Gastrocnemius medialis (tissue), 4 donors: ENCODE measurements around the gene ACP5. TPM values are rescaled to one million over a fixed set of nuclear protein-coding genes. Genes with fewer than 3 reads are reported as not detected.
"Not testable (repeated sequence)": the region's sequence is repeated elsewhere in the genome, so short reads cannot be mapped to it uniquely, and the experiment has no call there.

ENCODE experiments used
- ATAC-seq, 2 donors: fragments of 150-250 bp; one replicate each; pipeline ENCODE4 v1.9.1; 2016
- DNase-seq, 2 donors: peaks; one replicate each; pipeline ENCODE4 v3.0.0-alpha.2; 2019
- H3K27ac ChIP-seq, 4 donors: fragments of 200-600 bp; sonication (generic); 1 replicate in 1 of 4; 2 replicates in 3 of 4; pipeline ENCODE4 v1.5.1; 2016 to 2018; ENCODE audit warnings: mild to moderate bottlenecking in 2 of 4, moderate library complexity in 1 of 4
- H3K27me3 ChIP-seq, 3 donors: fragments of 200-600 bp; sonication (generic) in 2 of 3; 1 replicate in 1 of 3; 2 replicates in 2 of 3; pipeline versions ENCODE4 v1.5.1 to v1.6.0; 2016 to 2019; ENCODE audit warnings: mild to moderate bottlenecking in 1 of 3, moderate library complexity in 1 of 3
- H3K36me3 ChIP-seq, 2 donors: fragments of 200-600 bp; sonication (generic) in 1 of 2; one replicate each; pipeline ENCODE4 v1.5.1; 2017 to 2018
- H3K4me1 ChIP-seq, 2 donors: fragments of 200-600 bp; sonication (generic) in 1 of 2; one replicate each; pipeline ENCODE4 v1.5.1; 2016 to 2017; ENCODE audit warnings: mild to moderate bottlenecking in 2 of 2
- H3K4me3 ChIP-seq, 4 donors: fragments of 200-600 bp; sonication (generic) in 3 of 4; 1 replicate in 1 of 4; 2 replicates in 3 of 4; pipeline ENCODE4 v1.5.1; 2016 to 2019; ENCODE audit warnings: mild to moderate bottlenecking in 2 of 4
- H3K9me3 ChIP-seq, 3 donors: fragments of 200-600 bp; sonication (generic) in 2 of 3; 1 replicate in 1 of 3; 2 replicates in 2 of 3; pipeline ENCODE4 v1.5.1; 2016 to 2019
- POLR2A ChIP-seq, 2 donors: fragments of 450-650 bp; IDR thresholded peaks; one replicate each; pipeline ENCODE4 v1.6.1; 2017; ENCODE audit warnings: antibody characterized with exemption in 2 of 2, mild to moderate bottlenecking in 2 of 2, moderate library complexity in 2 of 2
- in situ Hi-C, 4 donors: fragments of 200-750 bp; cut with MboI; loops; one replicate each; pipeline versions ENCODE4 v1.15.0 to v1.8.0; 2017; ENCODE audit warnings: low sequenced_read_pairs in 4 of 4
- intact Hi-C: fragments of 100-400 bp; cut with DNase I; formaldehyde crosslinking; loops from one replicate; pipeline ENCODE4 v1.15.1; 2023; ENCODE audit warnings: low total_unique reads
- total RNA-seq, 4 donors: library from RNA; depleted of rRNA; stranded (reverse); fragments of >200 nt; gene quantifications; one replicate each; pipeline versions ENCODE4 v1.1.0 to v1.2.3, GENCODE V29; 2016
- TF ChIP-seq, protein P1 (sequence below), 5 experiments: fragments of 450-650 bp in 3 of 5; fragments of 200-600 bp in 2 of 5; sonication (generic) in 2 of 5; IDR thresholded peaks in 4 of 5; conservative IDR thresholded peaks in 1 of 5; 1 replicate in 4 of 5; 2 replicates in 1 of 5; pipeline ENCODE4 v1.5.1; 2016 to 2019; ENCODE audit warnings: antibody characterized with exemption in 5 of 5, mild to moderate bottlenecking in 3 of 5, moderate library complexity in 3 of 5

Gene ACP5
- total RNA-seq, 4 donors from 2014 or later: 1.3 to 5.9 (median 2.6) TPM

- TF ChIP-seq, protein P1, sequence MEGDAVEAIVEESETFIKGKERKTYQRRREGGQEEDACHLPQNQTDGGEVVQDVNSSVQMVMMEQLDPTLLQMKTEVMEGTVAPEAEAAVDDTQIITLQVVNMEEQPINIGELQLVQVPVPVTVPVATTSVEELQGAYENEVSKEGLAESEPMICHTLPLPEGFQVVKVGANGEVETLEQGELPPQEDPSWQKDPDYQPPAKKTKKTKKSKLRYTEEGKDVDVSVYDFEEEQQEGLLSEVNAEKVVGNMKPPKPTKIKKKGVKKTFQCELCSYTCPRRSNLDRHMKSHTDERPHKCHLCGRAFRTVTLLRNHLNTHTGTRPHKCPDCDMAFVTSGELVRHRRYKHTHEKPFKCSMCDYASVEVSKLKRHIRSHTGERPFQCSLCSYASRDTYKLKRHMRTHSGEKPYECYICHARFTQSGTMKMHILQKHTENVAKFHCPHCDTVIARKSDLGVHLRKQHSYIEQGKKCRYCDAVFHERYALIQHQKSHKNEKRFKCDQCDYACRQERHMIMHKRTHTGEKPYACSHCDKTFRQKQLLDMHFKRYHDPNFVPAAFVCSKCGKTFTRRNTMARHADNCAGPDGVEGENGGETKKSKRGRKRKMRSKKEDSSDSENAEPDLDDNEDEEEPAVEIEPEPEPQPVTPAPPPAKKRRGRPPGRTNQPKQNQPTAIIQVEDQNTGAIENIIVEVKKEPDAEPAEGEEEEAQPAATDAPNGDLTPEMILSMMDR (IDR thresholded peaks at IDR 0.05 in 4 of 5, conservative IDR thresholded peaks at IDR 0.05 in 1 of 5): no peak
- no peak for TF ChIP-seq POLR2A (IDR thresholded peaks at IDR 0.05)
- intact Hi-C loops (no loop called here), in situ Hi-C loops (loop anchor here in 1 of 4 donors (25.0 kb wide), 1 partner anchor 187 kb away; the partner anchor contains the start of gene EPOR)
- Histone ChIP-seq H3K9me3 (no peaks in the 10 kb centered on the region), H3K4me3 (no peak overlapping the region), H3K4me1 (no peaks in the 10 kb centered on the region), H3K36me3 (no peaks in the 10 kb centered on the region), H3K27ac (no peak overlapping the region), H3K27me3 (peaks cover 8 to 14% (median 11%) of the 10 kb centered on the region in 3 donors)
- no peak for DNase-seq
- ATAC-seq: no peak
These were observed 2.8 kb downstream of the ACP5 start for GRCh38 chr19:11574689-11575088.

DNA sequence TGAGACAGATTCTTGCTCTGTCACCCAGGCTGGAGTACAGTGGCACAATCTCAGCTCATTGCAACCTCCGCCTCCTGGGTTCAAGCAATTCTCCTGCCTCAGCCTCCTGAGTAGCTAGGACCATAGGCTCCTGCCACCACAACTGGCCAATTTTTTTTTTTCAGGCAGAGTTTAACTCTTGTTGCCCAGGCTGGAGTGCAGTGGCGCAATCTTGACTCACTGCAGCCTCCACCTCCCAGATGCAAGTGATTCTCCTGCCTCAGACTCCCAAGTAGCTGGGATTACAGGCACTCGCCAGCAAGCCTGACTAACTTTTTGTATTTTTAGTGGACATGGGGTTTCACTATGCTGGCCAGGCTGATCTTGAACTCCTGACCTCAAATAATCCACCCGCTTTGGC is 3.7 kb downstream of the ACP5 start:
- in situ Hi-C loops, H3K27me3 ChIP-seq, ATAC-seq, H3K27ac ChIP-seq, intact Hi-C loops, H3K4me3 ChIP-seq, DNase-seq, H3K9me3 ChIP-seq, H3K36me3 ChIP-seq, H3K4me1 ChIP-seq: not testable (repeated sequence)

GRCh38 chr19:11573354-11573753 is 4.1 kb downstream of the ACP5 start:
- DNase-seq, H3K27me3 ChIP-seq, H3K9me3 ChIP-seq, H3K4me1 ChIP-seq, ATAC-seq, in situ Hi-C loops, H3K27ac ChIP-seq, H3K36me3 ChIP-seq, H3K4me3 ChIP-seq, intact Hi-C loops: not testable (repeated sequence)

DNA sequence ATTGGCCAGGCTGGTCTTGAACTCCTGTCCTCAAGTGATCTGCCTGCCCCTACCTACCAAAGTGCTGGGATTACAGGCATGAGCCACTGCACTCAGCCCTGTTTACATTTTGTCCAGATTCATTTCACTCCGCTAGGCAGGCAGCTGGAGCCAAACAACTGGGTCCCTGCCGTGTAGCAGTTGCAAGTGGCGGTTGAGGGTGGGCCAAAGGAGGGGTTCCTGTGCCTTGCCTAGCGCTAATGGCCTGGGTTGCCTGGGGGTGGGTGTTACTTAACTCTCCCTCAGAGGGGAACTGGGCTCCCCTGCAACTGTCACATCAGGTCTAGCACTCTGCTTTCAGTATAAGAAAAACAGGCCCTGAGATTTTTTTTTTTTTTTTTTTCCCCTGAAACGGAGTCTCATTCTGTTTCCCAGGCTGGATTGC is 7.4 kb downstream of the ACP5 start:
- H3K9me3 ChIP-seq: no peaks in the 10 kb centered on the region
- no peak overlapping the region for H3K27ac ChIP-seq
- TF ChIP-seq, protein P1 (IDR thresholded peaks at IDR 0.05 in 4 of 5, conservative IDR thresholded peaks at IDR 0.05 in 1 of 5): no peak
- no peak for TF ChIP-seq POLR2A (IDR thresholded peaks at IDR 0.05)
- no peaks in the 10 kb centered on the region for H3K36me3 ChIP-seq
- no peaks in the 10 kb centered on the region for H3K4me1 ChIP-seq
- in situ Hi-C loops: no loop called here
- ATAC-seq (no peak), DNase-seq (no peak)
- H3K4me3 ChIP-seq: no peak overlapping the region
- H3K27me3 ChIP-seq: no peaks in the 10 kb centered on the region
- intact Hi-C loops: no loop called here

DNA sequence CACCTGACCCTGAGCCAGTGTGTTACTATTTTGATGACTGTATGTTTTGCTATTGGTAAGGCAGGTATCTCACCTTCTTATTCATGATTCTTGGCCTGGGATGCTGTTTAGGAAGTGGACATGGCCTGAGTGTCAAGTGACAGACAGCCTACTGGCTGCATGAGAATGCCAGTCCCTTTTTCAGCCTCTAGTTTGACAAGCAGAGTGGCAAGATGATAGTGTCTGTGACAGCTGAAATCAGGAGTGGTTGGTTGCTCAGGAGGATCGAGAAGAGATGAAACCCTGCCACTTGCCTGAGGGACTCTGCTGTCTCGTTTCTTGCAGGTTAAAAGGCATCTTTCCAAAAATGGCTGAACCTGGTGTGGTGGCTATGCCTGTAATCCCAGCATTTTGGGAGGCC is 11.3 kb downstream of the ACP5 start:
- Histone ChIP-seq H3K36me3 (no peaks in the 10 kb centered on the region), H3K4me1 (no peaks in the 10 kb centered on the region), H3K27me3 (no peaks in the 10 kb centered on the region), H3K4me3 (no peak overlapping the region), H3K9me3 (no peaks in the 10 kb centered on the region), H3K27ac (no peak overlapping the region)
- intact Hi-C loops (no loop called here), in situ Hi-C loops (no loop called here)
- ATAC-seq (no peak), DNase-seq (no peak)
- TF ChIP-seq, protein P1 (IDR thresholded peaks at IDR 0.05 in 4 of 5, conservative IDR thresholded peaks at IDR 0.05 in 1 of 5): no peak
- no peak for TF ChIP-seq POLR2A (IDR thresholded peaks at IDR 0.05)

GRCh38 chr19:11565649-11565980 is 11.8 kb downstream of the ACP5 start:
- H3K4me3 ChIP-seq, H3K4me1 ChIP-seq, H3K9me3 ChIP-seq, in situ Hi-C loops, DNase-seq, intact Hi-C loops, ATAC-seq, H3K36me3 ChIP-seq, H3K27ac ChIP-seq, H3K27me3 ChIP-seq: not testable (repeated sequence)

GRCh38 chr19:11564082-11564807 is 13.2 kb downstream of the ACP5 start:
- H3K9me3 ChIP-seq, DNase-seq, intact Hi-C loops, ATAC-seq, H3K27ac ChIP-seq, H3K4me3 ChIP-seq, in situ Hi-C loops, H3K27me3 ChIP-seq, H3K36me3 ChIP-seq: not testable (repeated sequence)
- peaks cover 12 to 14% of the 10 kb centered on the region in 2 donors for H3K4me1 ChIP-seq
